ENCODE data around the gene ZNF134.

DNA sequence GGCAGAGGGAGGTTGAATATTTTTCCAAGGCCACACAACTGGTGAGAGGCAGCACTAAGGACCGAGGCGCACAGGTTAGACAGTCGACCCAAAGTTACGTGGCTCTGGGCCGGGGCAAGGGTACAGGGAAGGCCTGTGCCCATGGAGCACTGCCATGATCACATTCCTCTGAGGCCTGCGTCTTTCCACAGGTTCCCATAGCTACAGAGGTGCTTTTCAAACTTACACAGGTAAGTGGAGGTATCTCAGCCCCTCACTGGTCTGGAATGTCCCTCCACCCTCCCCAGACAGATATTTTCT lies 19.7 kb downstream of the ZNF134 start:
- TF ChIP-seq, protein P1, sequence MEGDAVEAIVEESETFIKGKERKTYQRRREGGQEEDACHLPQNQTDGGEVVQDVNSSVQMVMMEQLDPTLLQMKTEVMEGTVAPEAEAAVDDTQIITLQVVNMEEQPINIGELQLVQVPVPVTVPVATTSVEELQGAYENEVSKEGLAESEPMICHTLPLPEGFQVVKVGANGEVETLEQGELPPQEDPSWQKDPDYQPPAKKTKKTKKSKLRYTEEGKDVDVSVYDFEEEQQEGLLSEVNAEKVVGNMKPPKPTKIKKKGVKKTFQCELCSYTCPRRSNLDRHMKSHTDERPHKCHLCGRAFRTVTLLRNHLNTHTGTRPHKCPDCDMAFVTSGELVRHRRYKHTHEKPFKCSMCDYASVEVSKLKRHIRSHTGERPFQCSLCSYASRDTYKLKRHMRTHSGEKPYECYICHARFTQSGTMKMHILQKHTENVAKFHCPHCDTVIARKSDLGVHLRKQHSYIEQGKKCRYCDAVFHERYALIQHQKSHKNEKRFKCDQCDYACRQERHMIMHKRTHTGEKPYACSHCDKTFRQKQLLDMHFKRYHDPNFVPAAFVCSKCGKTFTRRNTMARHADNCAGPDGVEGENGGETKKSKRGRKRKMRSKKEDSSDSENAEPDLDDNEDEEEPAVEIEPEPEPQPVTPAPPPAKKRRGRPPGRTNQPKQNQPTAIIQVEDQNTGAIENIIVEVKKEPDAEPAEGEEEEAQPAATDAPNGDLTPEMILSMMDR (IDR thresholded peaks at IDR 0.05 in 8 of 11, conservative IDR thresholded peaks at IDR 0.05 in 3 of 11), result no peak
- no peak for TF ChIP-seq POLR2A (IDR thresholded peaks at IDR 0.05)
